HuH-7.5 (cell line): ENCODE data around the gene SLC30A3.
"Not testable (repeated sequence)": the region's sequence is repeated elsewhere in the genome, so short reads cannot be mapped to it uniquely, and the experiment has no call there.

Experiments used
- DNase-seq: peaks from one replicate; pipeline ENCODE4 v3.0.0; 2011; ENCODE audit warnings: low spot score

Gene SLC30A3

DNA sequence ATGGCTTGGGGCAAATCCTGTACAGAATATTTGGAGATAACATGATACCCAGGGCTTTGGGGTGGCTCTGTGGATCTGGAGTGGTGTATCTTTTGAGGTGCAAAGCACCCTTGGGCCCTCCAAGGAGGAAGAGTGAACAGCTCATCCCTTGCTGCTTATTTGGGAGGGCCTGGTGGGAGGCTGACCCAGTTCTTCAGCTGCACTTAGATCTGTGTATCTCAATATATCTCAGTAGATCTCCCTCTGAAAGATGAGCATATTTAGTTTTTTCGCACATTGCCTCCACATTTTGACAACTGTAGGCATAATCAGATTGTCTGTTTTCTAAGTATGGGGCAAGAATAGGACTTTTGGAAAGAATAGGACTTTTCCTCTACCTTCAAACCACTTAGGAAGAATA lies 22.1 kb upstream of the SLC30A3 start:
- no peak for DNase-seq

GRCh38 chr2:27282892-27283291 lies 20.0 kb upstream of the SLC30A3 start:
- DNase-seq, result no peak

DNA sequence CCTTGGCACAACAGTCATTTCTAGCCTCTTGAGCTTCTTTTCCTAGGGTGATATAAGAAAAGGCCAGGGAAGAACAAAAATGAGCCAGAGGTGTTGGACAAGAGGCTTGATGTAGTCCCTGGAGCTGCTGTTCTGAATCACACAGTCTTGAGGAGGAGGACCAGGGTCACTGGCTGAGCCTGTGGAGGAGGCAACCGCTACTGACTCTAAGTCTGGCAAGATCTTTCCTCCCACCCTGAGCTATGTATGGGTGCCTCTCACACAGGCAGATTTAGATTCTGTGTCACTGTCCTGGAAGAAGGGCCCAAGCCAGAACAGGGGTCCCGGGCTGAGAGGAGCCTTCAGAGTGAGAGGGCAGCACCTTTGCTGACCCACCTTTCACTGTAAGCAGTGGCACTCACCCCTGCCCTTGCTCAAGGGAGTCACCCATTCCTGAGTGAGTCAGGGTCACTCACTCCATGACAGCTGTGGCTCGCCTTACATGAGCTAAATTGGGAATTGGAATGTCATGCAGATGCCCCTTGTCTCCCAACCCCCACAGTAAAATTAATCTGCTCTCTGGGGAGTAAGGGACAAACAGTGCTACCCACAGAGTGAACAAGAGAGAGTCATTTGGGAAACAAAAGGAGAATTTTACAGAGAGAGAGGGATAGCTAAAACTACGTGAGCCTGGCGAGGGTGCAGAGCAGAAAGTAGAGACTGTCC lies 19.2 kb upstream of the SLC30A3 start, which contains the start of gene TRIM54:
TSS of gene TRIM54 (plus strand) at position 575 of the 705 bp plus-strand sequence. CDS start 303 bp downstream, outside the sequence.
- DNase-seq, result no peak

GRCh38 chr2:27281442-27281841 lies 18.6 kb upstream of the SLC30A3 start:
- no peak for DNase-seq

- DNase-seq, result no peak
Measured at GRCh38 chr2:27280826-27281225, 18.0 kb upstream of the SLC30A3 start.

- DNase-seq, result no peak
Measured at GRCh38 chr2:27278010-27278409, 15.2 kb upstream of the SLC30A3 start.

- no peak for DNase-seq
Measured at GRCh38 chr2:27275211-27276150, 12.6 kb upstream of the SLC30A3 start, which contains the start of gene DNAJC5G. Gene DNAJC5G, plus strand, starts transcription at chr2:27275433. Its CDS starts 1,296 bp downstream, at chr2:27276729.

GRCh38 chr2:27272537-27273522 lies 10.0 kb upstream of the SLC30A3 start:
- DNase-seq, result not testable (repeated sequence)

DNA sequence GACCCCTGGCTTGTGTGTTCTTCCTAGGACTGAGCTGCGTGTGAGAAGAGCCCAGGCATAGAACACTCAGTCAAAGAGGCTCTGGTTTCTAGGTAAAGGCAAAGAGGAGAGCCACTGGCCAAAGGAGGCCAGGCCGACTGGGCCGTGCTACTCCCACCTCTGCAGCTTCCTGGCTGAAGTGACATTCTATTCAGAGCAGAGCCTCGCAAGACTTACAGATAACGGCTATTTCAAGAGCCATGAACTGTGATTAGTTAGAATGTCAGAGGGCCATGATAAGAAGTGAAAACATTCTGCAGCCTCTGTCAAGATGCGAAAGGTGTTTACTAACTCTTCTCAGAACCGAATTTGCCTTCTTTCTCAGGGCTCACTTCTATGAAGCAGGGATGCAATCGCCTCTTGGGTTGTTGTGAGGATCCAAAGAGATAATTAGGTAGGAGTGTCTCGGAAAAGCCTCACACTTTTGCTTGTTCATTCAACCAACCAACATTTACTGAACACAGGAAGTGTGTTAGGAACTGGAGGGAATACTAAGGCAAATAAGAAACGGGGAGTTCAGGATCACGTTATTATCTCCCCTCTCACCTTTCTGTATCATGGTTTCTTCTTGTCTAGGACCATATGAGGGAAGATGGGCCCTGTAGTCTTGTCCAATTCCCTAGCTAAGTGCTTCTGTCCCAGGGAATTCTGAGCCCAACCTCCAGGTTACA lies 8.9 kb upstream of the SLC30A3 start:
- DNase-seq, result no peak

GRCh38 chr2:27270670-27271069 lies 7.8 kb upstream of the SLC30A3 start:
- DNase-seq, result no peak

- no peak for DNase-seq
Measured at GRCh38 chr2:27270131-27270530, 7.3 kb upstream of the SLC30A3 start.

- not testable (repeated sequence) for DNase-seq
Measured at GRCh38 chr2:27268296-27268695, 5.4 kb upstream of the SLC30A3 start.

DNA sequence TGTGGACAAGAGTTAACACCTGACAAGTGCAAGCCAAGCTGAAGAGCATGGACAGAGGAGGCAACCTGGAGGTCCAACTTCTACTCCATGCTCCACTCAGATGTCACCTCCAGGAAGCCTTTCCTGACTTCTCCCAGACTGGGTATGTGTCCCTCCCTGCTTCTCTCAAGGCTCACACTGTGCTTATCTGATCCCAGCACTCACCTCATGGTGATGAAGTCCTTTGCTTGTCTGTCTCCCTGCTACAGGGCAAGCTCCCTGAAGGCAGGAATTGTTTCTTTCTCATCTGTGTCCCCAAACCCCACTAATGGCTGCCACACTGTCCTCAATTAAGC lies 2.7 kb upstream of the SLC30A3 start:
- no peak for DNase-seq

DNA sequence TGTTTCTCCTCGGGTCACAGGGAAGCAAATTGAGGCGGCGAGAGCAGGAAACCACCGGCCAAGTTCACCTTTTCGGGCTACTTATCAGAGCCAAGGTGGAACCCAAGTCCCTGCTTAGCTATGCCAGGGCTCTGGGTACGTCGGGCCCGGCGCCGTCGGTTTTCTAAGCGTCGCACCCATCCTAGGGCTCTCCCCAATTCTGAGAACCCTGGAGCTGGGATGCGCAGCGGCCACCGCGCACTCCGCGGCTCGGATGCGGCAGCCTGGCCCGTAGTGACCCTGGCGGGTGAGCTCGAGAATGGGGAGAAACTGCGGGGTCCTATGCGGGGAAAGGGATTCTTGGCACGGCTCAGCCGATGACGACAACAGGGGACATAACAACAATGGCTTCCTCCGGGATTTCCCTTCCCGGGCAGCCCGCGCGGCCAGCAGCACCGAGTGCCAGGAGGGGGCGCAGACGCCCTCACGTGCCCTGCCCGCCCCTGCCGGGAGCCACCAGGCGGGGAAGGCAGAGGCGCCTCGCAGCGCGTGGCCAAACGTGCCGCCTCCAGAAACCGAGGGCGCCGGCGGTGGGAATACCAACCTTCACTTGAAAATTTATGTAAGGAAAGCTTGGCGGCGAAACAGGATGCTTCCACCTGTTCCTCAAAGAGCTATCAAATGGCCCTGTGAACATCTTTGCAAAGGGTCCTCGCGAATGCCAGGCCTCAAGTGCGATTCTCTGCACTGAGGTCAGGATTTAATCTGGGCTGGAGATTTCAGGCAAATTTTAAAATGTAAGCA lies 2.1 kb upstream of the SLC30A3 start:
- DNase-seq, result peak; percentile 93

GRCh38 chr2:27264253-27264752 lies 1.5 kb upstream of the SLC30A3 start:
- DNase-seq, result no peak

DNA sequence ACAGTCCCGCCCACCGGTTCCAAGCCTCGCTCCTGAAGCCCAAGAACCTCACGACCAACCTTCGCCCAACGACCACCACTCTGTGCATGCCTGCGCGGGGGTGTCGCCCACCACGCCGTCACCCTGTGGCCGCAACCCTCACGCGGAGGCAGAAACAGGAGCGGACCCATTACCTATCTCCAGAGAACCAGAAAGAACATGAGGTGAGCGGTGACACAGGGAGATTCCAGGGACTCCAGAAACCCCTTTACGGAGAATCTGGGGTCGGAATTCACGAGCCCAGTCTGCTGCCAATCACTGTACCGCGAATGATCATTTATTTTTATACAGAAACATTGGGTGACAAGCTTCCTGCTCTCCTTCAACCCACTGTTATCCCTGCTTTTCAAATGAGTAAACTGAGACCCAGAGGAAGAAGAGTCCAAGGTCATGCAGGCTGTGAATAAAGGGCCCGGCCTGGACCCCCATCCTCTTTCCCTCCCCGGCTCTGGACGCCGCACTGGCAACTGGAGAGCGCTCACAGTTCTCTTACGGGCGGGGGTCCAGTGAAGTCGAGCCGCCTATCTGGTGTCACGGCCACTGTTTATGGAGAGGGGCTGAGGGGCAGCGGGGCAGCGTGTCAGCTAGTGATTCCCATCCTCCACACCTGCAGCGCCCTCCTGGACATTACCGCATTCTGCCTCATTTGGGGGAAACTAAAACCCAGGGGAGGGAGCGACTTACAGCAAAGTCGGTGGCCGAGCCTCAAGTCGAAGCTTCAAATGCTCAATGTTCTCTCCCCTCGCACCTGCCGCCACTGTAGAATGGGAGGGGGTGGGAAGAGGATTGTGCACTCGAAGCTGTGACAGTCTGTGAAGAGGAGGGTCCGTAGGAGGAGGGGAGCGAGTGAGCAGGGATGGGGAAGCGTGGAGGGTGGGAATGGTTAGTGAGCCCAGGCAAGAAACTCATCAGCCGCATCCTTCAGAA lies 723 bp upstream of the SLC30A3 start:
- peak; percentile 49 for DNase-seq

DNA sequence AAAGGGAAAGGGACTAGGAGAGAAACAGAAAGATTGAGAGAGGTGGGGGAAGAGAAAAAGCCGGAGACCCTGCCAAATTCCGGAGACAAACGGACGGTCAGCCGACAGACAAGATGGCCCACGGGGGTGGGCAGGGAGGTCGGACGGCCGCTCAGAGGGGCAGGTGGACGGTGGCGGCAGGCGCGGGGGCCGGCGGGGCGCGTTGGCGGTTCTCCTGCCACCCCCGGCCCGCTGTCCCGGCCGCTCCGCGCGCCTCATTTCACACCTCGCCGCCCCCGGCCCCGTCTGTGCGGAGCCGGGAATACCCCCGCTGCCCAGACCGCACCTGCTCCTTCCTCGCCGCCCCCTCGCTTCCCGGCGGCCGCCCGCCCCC lies 935 bp downstream of the SLC30A3 start:
- no peak for DNase-seq

- DNase-seq, result no peak
Measured at GRCh38 chr2:27261241-27261925, 1.5 kb downstream of the SLC30A3 start.
